HG02884 (cell line): ENCODE measurements around the gene CTSO.

Experiments
- ATAC-seq: cut with Tn5 transposase; IDR thresholded peaks from one replicate; pipeline ENCODE4 v1.9.1; 2021; ENCODE audit warnings: mild to moderate bottlenecking, moderate library complexity; ENCODE audit not compliant: unreplicated experiment

The CTSO gene, protein sequence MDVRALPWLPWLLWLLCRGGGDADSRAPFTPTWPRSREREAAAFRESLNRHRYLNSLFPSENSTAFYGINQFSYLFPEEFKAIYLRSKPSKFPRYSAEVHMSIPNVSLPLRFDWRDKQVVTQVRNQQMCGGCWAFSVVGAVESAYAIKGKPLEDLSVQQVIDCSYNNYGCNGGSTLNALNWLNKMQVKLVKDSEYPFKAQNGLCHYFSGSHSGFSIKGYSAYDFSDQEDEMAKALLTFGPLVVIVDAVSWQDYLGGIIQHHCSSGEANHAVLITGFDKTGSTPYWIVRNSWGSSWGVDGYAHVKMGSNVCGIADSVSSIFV

DNA sequence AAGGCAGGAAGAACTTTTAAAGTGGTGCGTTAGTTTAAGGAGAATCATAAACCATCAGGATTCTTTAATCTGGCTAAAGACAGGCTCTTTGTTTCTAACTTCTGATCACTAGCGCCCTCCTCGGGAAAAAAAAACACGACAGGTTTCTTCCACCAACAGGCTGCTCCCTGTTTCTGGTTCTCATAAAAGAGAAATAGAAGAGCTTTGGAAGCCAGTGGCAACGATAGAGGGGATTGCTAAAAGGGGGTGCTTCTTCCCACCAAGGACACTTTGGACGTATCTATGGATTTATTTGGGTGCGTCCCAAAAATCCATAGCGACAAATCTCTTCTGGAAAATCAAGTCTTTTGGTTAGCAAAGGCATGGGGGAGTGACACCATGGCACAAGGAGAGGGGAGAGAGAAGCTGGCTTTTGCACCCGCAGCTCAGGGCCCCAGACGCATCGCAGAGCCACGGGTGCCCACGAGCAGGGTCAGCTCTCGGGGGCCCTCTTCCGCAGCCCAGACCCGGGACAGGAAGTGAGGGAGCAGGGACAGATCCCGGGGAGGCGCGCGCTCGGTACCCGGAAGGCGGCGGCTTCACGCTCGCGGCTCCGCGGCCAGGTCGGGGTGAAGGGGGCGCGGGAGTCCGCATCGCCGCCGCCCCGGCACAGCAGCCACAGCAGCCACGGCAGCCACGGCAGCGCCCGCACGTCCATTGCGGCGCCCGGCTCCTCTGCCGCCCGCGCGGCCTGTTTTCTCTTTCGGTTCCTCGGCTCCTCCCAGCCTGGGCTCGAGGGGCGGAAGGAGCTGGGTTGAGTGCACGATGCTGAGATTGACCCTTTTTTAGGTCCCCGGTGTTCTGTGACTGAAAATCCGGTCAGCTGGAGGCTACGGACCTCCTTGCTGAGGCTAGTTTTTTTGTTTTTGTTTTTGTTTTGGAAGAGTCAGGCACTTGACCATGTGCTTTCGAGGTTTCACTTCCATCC, at the start of gene CTSO:
Gene CTSO (minus strand): TSS at position 716 of the 967 bp plus-strand sequence. CDS start 19 bp downstream, at position 697.
- ATAC-seq: peak; percentile 94

- ATAC-seq: no peak
Measured at GRCh38 chr4:156000491-156000890, 46.8 kb upstream of the CTSO start.

GRCh38 chr4:155999725-156000124, 46.1 kb upstream of the CTSO start:
- ATAC-seq: no peak

DNA sequence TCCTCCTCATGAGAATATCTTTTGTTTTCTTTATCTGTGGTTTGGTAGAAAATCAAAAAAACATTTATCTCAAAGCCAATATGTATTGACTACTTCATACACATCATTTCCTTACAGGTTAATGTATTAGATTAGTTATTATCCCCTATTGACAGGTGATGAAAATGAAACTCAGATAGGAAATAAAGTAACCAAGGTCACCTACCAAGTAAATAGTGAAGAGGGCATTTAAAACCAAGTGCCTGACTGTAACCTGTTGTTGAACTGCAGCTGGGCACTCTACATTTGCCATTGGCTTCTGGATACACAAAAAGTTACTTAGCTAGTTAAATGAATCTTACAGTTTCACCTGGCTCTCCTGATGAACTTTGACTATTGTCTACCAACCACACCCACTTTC, 41.4 kb upstream of the CTSO start:
- no peak for ATAC-seq

DNA sequence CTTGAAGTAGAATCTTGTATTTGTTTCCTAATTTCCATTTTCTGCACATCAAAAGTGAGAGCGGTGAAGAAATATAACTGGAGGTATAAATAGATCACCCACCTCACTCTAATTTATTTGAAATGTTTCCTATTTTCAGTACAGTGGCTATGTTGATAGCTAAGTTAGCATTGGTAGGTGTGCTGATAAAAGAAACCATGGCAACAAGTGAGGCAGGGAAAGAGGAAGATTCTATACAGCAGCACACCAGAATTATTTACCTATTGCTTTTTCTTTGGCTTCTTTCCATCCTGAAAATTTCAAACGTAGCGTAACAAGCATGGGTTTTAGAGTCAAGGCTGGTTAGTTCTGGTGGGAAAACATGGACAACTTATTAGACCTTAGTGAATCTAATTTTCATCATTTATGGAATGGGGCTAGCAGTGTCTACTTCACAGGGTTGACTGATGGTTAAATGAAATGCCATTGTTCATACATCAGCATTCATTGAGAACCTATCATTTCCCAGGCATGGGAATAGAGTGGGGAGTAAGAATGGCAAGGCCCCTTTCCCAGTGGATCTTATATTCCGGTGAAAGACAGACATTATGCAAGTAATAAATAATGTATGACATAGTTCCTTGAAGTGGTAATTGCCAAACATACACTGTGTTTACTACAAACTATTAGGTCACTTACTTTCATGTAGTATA, 30.6 kb upstream of the CTSO start:
- no peak for ATAC-seq

- no peak for ATAC-seq
Measured at GRCh38 chr4:155982736-155983385, 29.2 kb upstream of the CTSO start.

GRCh38 chr4:155978810-155979209, 25.1 kb upstream of the CTSO start:
- ATAC-seq: no peak

- ATAC-seq: no peak
Measured at GRCh38 chr4:155975511-155975910, 21.8 kb upstream of the CTSO start.

DNA sequence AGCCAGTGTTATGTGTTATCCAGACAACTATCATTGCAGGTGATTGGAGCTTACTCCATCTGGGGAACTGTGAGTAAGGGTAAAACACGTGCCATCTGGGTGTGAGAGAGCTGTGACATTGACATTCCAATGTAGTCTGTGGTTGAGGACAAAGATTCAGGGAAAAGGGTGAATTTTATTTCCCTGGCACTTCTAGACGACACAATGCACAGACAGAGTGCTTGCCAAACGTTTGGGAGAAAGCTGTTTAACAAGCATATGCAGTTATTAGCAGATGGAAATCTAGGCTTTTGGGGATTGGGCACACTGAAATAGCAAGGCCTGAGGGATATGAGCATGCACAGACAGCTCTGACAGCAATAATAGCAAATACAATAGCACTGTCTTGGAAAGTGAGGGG, 21.3 kb upstream of the CTSO start:
- no peak for ATAC-seq

DNA sequence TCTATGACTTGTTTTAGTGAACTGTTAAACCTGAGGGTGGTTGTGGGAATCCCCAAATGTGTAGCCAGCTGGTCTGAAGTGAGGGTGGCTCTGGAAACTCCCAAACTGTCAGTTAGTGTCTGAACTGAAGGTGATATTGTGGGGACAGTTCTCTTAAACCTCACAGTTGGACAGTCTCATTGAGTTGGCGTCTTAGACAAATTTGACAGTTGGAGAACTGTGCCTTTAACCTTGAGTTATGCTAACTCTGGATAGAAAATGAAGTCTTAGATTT, 20.7 kb upstream of the CTSO start:
- peak; percentile 98 for ATAC-seq

- ATAC-seq: peak; percentile 31
Measured at GRCh38 chr4:155973639-155974475, 20.2 kb upstream of the CTSO start.

- ATAC-seq: peak; percentile 32
Measured at GRCh38 chr4:155972098-155972497, 18.4 kb upstream of the CTSO start.

- no peak for ATAC-seq
Measured at GRCh38 chr4:155966731-155967395, 13.2 kb upstream of the CTSO start.

- ATAC-seq: no peak
Measured at GRCh38 chr4:155966171-155966570, 12.5 kb upstream of the CTSO start.

- no peak for ATAC-seq
Measured at GRCh38 chr4:155964016-155964891, 10.6 kb upstream of the CTSO start.

GRCh38 chr4:155962767-155963166, 9.1 kb upstream of the CTSO start:
- no peak for ATAC-seq

DNA sequence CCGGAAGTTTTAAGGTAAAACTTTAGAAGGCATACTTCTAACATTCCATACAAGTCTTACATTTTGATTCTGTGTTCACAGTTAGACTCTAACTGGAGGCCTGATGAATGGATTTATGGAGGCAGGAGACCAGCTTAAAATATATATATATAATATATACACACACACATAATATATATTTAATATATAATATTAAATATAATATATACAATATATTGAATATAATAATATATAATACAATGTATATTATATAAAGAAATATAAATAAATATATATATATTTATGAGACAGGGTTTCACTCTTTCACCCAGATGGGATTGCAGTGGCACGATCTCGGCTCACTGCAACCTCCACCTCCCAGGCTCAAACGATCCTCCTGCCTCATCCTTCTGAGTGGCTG, 7.9 kb upstream of the CTSO start:
- ATAC-seq: no peak

- ATAC-seq: no peak
Measured at GRCh38 chr4:155960522-155960921, 6.9 kb upstream of the CTSO start.

GRCh38 chr4:155959417-155959816, 5.8 kb upstream of the CTSO start:
- ATAC-seq: no peak
